ES-I3 (cell line): ENCODE measurements around the gene HIRIP3.
"Not testable (repeated sequence)": the region's sequence is repeated elsewhere in the genome, so short reads cannot be mapped to it uniquely, and the experiment has no call there.

ENCODE experiments used
- H3K36me3 ChIP-seq: 2 replicates; pipeline ENCODE4 v1.6.1; 2013; ENCODE audit warnings: mild to moderate bottlenecking, low read length, control low read depth, moderate library complexity; ENCODE audit not compliant: insufficient read depth
- H3K4me1 ChIP-seq: 2 replicates; pipeline ENCODE4 v1.6.1; 2013; ENCODE audit warnings: mild to moderate bottlenecking, control low read depth, low read length; ENCODE audit not compliant: insufficient read depth
- H3K9ac ChIP-seq: 2 replicates; pipeline ENCODE4 v1.6.1; 2013; ENCODE audit warnings: low read depth, mild to moderate bottlenecking, low read length, moderate library complexity
- H3K9me3 ChIP-seq: 2 replicates; pipeline ENCODE4 v1.6.1; 2013; ENCODE audit warnings: mild to moderate bottlenecking, low read length, moderate library complexity; ENCODE audit not compliant: control insufficient read depth, insufficient read depth

HIRIP3 gene

GRCh38 chr16:29995324-29995910, at the start of gene HIRIP3:
TSS of gene HIRIP3 (minus strand) at chr16:29995617. CDS start at chr16:29995605, 12 bp downstream.
- peak within 1 kb of the TSS; percentile 65 for H3K9ac ChIP-seq
- H3K9me3 ChIP-seq = no peaks in the 10 kb centered on the region
- H3K4me1 ChIP-seq = no peaks in the 10 kb centered on the region; the same call in 1 of the 2 replicates
- peaks cover 4% of the 10 kb centered on the region; the same call in 1 of the 2 replicates for H3K36me3 ChIP-seq

GRCh38 chr16:30041841-30042240, 46.4 kb upstream of the HIRIP3 start:
- Histone ChIP-seq H3K4me1 (no peaks in the 10 kb centered on the region), H3K9ac (no peak overlapping the region), H3K36me3 (no peaks in the 10 kb centered on the region), H3K9me3 (no peaks in the 10 kb centered on the region)

- not testable (repeated sequence) for H3K9me3 ChIP-seq, H3K9ac ChIP-seq, H3K4me1 ChIP-seq, H3K36me3 ChIP-seq
Observed at GRCh38 chr16:30040690-30041089, 45.3 kb upstream of the HIRIP3 start.

- Histone ChIP-seq H3K9ac (no peak overlapping the region), H3K4me1 (no peaks in the 10 kb centered on the region), H3K36me3 (no peaks in the 10 kb centered on the region), H3K9me3 (no peaks in the 10 kb centered on the region)
Observed at GRCh38 chr16:30040221-30040620, 44.8 kb upstream of the HIRIP3 start.

GRCh38 chr16:30033270-30033669, 37.9 kb upstream of the HIRIP3 start:
- H3K36me3 ChIP-seq = no peaks in the 10 kb centered on the region

GRCh38 chr16:30032083-30032819, 36.8 kb upstream of the HIRIP3 start:
- Histone ChIP-seq H3K9ac (peak overlapping the region; percentile 43; the same call in 1 of the 2 replicates), H3K36me3 (no peaks in the 10 kb centered on the region), H3K4me1 (peaks cover 4% of the 10 kb centered on the region; the same call in 1 of the 2 replicates), H3K9me3 (no peaks in the 10 kb centered on the region)

More at GRCh38 chr16:30033270-30033669, 37.9 kb upstream of the HIRIP3 start:
- H3K9me3 ChIP-seq = no peaks in the 10 kb centered on the region
- H3K9ac ChIP-seq = no peak overlapping the region
- peaks cover 4% of the 10 kb centered on the region; the same call in 1 of the 2 replicates for H3K4me1 ChIP-seq

GRCh38 chr16:30031477-30031918, 36.1 kb upstream of the HIRIP3 start:
- peaks cover 4% of the 10 kb centered on the region; the same call in 1 of the 2 replicates for H3K4me1 ChIP-seq
- no peaks in the 10 kb centered on the region for H3K36me3 ChIP-seq
- no peaks in the 10 kb centered on the region for H3K9me3 ChIP-seq
- H3K9ac ChIP-seq = peak overlapping the region; percentile 43; the same call in 1 of the 2 replicates

- H3K36me3 ChIP-seq = no peaks in the 10 kb centered on the region
- H3K4me1 ChIP-seq = peaks cover 4% of the 10 kb centered on the region; the same call in 1 of the 2 replicates
- H3K9ac ChIP-seq = peak within 1 kb of the TSS; percentile 43; the same call in 1 of the 2 replicates
- H3K9me3 ChIP-seq = no peaks in the 10 kb centered on the region
Observed at GRCh38 chr16:30030841-30031413, 35.5 kb upstream of the HIRIP3 start, which contains the start of gene TLCD3B. TSS of gene TLCD3B (minus strand) at chr16:30031271. CDS start at chr16:30030527, 744 bp downstream.

GRCh38 chr16:30030011-30030685, 34.7 kb upstream of the HIRIP3 start:
- no peaks in the 10 kb centered on the region for H3K36me3 ChIP-seq
- H3K9ac ChIP-seq = peak overlapping the region; percentile 34; the same call in 1 of the 2 replicates
- peaks cover 4% of the 10 kb centered on the region; the same call in 1 of the 2 replicates for H3K4me1 ChIP-seq
- no peaks in the 10 kb centered on the region for H3K9me3 ChIP-seq

- no peaks in the 10 kb centered on the region for H3K9me3 ChIP-seq
- no peaks in the 10 kb centered on the region for H3K36me3 ChIP-seq
- no peak overlapping the region for H3K9ac ChIP-seq
- peaks cover 4% of the 10 kb centered on the region; the same call in 1 of the 2 replicates for H3K4me1 ChIP-seq
Observed at GRCh38 chr16:30028438-30029076, 33.1 kb upstream of the HIRIP3 start.

- Histone ChIP-seq H3K9me3 (no peaks in the 10 kb centered on the region), H3K36me3 (no peaks in the 10 kb centered on the region), H3K4me1 (peaks cover 4% of the 10 kb centered on the region; the same call in 1 of the 2 replicates), H3K9ac (no peak overlapping the region)
Observed at GRCh38 chr16:30027588-30028437, 32.4 kb upstream of the HIRIP3 start.

- H3K9ac ChIP-seq = no peak overlapping the region
- H3K4me1 ChIP-seq = no peaks in the 10 kb centered on the region; the same call in 1 of the 2 replicates
- no peaks in the 10 kb centered on the region for H3K36me3 ChIP-seq
- H3K9me3 ChIP-seq = no peaks in the 10 kb centered on the region
Observed at GRCh38 chr16:30026449-30026848, 31.0 kb upstream of the HIRIP3 start.

GRCh38 chr16:30025574-30025973, 30.2 kb upstream of the HIRIP3 start:
- Histone ChIP-seq H3K9me3 (no peaks in the 10 kb centered on the region), H3K36me3 (no peaks in the 10 kb centered on the region), H3K9ac (no peak overlapping the region), H3K4me1 (no peaks in the 10 kb centered on the region)
